Right ventricle myocardium superior (tissue), 1 donor: ENCODE measurements around the gene UCKL1. TPM values are rescaled to one million over a fixed set of nuclear protein-coding genes. Genes with fewer than 3 reads are reported as not detected.
"Not testable (repeated sequence)": the region's sequence is repeated elsewhere in the genome, so short reads cannot be mapped to it uniquely, and the experiment has no call there.

Experiments used
- ATAC-seq: fragments of 200-7000 bp; cut with Tn5 transposase; one replicate; pipeline ENCODE4 v1.9.1; 2020; ENCODE audit warnings: mild to moderate bottlenecking; ENCODE audit not compliant: poor library complexity
- DNase-seq: peaks from one replicate; pipeline ENCODE4 v3.0.0-alpha.2; 2020
- intact Hi-C: fragments of 100-400 bp; cut with DNase I; formaldehyde crosslinking; loops from one replicate; pipeline ENCODE4 v1.11.2; 2022
- total RNA-seq: library from RNA; stranded (reverse); fragmentation: NEBNext Ultra II Directional; extraction: Animal tissue kit (Norgen Biotek cat#: 25700); gene quantifications from one replicate; pipeline ENCODE4 v1.2.1, GENCODE V29; 2021
- donor health status: DM: no; HTN: yes; CAD: no; lungs with severe emphysema.

The UCKL1 gene
- total RNA-seq, 1 donor from 2014 or later, result 54.4 TPM

DNA sequence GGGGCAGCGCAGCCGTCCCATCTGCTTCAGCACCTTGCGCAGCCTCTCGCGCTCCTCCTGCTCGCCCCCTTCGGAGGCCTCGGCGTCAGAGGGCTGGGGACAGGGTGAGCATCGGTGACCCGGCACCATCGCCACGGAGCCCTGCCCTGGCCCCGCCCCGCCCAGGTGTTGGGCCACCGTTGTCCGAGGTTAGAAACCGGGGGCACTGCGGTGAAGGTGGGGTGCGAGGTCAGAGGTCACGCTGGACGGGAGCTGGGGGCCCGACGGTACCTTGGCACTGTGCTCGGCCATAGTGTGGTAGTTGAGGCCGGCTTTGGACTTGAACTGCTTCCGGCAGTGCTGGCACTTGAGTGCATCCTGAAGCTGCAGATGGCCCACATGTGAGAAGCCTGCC is 7.1 kb upstream of the UCKL1 start:
- ATAC-seq (no peak), DNase-seq (no peak)
- intact Hi-C loops, result no loop called here

DNA sequence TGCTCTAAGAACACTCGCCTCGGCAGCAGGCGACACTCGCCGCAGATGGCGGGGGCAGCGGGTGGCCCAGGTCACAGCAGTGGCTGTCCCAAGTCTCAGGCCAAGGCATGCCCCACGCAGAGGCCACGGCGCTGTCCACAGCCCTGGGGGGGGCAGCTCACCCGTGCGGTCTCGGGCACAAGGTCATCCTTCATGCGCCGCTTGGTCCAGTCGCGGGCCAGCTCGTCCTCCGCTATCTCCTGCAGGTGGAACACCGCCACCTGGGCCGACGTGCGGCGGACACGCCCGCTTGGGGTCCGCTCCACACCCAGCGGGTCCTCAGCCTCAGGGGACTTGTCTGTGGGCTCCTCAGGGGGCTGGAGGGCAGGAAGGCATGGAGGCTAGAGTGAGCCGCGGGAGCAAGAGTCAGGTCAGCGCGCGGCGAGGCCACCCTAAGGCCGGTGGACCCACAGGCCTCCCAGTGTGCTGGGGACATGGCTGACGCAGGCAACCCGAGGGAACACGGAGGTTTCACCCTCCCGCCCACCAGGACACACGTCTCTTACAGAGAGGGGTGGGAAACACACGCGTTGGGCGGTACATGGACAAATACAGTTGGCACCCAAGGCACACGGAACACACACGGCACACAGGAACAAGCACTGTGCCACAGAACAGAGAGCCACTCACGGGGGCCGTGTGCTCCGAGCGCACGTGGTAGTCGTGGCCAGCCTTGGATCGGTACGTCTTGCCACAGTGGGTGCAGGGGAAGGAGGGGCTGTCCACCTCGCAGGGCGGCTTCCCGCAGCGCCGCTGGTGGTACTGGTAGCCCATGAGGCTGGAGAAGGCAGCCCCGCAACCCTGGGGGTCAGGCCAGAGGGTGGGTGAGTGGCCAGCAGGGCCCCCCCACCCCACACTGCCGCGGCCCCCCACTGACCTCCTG is 6.5 kb upstream of the UCKL1 start:
- ATAC-seq (no peak), DNase-seq (peak; percentile 37)
- intact Hi-C loops, result no loop called here

DNA sequence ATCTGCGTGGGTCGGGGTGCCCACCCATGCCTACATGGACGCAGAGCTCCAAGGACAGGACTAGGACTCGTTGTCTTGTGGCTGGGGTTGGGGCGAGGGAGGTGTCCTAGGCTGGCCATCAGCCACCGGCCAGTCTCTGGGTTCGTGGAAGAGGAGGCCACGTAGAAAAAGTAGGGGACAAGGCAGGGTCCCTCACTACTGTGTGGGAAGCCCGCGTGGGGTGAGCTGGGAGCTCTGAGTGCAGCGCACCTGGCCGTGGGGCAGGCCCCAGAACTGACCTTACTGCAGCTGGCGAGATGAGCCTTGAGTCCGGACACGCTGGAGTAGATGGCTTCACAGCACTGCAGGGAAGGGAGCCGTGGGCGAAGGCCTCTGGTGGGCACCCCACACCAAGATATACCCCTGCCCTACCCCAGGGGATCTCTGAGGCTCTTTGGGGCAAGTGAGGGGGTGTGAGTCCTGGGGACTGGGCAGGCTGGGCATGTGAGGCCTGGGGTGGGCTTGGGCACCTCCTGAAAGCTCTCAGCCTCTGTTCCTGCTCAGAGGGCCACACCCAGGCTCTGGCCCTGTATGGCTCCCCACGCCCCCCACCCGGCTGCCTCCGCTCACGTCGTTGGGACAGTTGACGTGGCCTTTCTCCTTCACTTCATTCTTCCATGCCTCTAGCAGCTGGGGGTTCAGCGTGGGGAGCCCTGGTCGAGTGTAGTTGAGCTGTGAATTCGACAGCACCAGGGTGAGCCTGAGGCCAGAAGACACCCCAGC is 5.6 kb upstream of the UCKL1 start:
- peak; percentile 24 for DNase-seq

DNA sequence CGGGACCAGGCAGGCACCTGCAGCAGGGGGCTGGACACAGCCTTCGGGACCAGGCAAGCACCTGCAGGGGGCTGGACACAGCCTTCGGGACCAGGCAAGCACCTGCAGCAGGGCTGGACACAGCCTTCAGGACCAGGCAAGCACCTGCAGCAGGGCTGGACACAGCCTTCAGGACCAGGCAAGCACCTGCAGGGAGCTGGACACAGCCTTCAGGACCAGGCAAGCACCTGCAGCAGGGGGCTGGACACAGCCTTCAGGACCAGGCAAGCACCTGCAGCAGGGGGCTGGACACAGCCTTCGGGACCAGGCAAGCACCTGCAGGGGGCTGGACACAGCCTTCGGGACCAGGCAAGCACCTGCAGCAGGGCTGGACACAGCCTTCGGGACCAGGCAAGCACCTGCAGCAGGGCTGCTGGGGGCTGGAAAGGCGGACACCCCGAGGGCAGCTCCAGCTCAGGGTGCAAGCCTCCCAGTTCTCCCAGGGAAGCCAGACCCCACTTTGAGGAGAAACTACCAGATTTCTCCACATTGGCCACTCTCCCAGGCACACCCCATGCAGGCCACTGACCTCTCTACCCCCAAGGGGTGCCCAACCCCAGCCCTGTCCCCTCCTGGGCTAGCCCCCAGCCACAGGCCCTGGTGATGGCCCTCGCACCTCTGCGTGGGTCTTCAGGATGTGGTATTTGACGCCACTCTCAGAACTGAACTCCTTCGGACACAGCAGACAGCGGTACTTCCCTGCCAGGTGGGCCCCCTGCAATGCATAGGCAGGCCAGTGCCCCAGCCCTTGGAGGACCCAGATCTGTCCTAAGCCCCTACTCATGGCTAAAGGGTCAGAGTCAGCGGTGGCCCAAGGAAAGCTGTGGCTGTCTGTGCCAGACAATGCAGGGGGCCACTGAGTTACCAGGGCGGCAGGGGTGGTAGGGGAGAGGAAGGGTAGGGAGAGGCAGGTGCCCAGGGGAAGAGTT is 4.7 kb upstream of the UCKL1 start:
- peak; percentile 33 for DNase-seq
- intact Hi-C loops, ATAC-seq: not testable (repeated sequence)

More for the DNA sequence above, 5.6 kb upstream of the UCKL1 start:
- intact Hi-C loops, result no loop called here
- no peak for ATAC-seq

DNA sequence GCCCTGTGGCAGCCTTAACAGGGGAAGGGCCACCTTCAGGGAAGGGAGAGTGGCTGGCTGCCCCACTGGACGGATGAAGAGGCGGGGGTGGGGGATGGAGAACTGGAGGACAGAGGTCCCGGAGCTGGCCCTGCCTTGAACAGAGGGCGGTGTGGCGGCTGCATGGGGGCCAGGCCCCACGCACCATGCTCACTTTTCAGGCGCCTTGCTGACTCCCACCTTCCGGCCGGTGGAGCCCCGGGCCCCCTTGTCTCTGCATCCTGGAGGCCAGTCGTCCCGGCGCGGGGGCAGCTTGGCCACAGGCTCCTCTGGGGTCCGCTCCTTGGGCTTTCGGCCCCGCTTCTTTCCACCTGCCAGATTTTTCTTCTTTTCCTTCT is 3.5 kb upstream of the UCKL1 start:
- intact Hi-C loops, result no loop called here
- ATAC-seq (no peak), DNase-seq (no peak)

DNA sequence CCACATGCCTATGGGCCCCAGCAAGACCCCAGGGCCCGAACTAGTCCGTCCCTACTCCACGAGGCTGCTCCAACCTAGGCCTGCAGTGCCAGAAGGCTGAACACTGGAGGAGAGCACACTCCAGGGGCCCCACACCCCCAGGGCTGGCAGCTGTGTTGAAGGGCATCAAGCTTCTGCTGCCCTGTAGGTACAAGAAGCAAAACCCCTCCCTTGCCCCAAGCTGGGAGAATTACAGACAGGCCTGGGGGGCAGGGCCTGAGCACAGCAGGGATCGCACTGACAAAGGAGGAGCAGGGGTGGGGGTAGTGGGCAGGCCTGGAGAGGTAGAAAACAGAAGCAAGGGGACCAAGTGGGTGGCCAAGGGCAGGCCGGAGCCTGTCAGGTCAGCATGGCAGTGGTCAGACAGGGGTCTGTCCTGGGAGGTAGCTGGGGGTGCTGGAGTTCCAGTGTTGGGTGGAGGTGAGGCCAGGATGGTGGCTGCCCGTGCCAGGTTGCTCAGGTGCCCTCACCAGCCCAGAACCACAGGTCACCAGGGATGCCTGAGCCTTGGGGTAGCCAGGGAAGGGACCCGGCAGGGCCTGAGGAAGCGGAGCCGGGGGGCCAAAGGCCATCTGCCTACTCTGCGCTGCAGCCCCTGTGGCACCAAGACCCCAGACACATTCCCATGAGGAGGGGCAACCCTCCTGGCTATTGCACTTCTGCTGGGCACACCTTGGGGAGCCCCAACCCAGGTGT is 2.9 kb upstream of the UCKL1 start:
- DNase-seq (no peak), ATAC-seq (no peak)
- intact Hi-C loops, result no loop called here

DNA sequence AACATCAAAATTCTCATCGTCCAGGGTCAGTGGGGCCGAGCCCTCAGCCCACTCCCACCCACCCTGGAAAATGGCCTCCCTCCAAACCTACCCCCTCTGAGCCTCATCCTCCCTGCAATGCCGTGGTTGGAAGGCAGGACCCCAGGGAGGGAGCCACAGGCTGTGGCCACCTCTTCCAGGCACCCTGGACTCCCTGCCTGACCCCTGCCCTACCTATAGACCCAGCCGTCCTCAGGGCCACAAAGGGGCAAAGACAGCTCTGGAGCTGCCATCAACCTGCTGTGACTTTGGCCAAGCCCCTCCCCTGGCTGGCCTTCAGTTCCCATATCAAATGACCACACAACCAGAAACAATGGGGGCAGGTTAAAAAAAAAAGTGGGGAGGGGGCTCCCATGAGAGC is 2.3 kb upstream of the UCKL1 start:
- ATAC-seq, result no peak
- DNase-seq, result no peak
- intact Hi-C loops, result no loop called here

DNA sequence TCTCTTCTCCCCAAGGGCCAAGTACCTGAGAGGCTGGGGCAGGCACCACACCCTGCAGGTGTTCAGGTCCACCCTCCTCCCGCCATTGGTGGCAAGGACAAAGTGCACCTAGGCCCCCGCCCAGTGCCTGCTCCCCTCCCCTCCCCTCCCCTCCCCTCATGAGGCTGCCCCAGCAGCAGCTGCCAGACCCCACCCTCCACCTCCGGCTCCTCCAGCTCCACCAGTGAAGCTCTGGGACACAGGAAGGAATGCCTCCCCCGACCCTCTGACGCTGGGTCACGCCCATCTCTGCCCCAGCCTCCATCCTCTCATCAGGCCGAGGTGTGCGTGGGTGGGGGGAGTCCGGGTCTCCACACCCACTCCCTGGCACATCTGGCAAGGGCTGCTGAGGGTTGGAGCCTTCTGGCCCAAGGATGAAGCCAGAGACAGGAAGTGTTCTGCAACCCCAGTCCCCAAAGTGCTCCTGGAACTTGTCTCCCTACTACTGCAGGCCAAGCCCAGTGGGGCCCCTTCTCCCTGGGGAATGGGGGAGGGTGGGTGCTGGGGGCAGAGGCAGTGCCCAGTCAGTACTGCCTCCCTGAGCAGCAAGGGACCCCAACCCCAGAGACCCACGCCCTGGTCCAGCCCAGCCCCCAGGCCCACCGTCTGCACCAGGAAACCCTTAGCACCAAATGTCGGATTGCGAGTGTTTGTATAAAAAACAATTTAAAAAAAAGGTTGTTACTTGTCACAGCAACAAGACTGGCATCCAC is 1.6 kb upstream of the UCKL1 start:
- intact Hi-C loops, result no loop called here

DNA sequence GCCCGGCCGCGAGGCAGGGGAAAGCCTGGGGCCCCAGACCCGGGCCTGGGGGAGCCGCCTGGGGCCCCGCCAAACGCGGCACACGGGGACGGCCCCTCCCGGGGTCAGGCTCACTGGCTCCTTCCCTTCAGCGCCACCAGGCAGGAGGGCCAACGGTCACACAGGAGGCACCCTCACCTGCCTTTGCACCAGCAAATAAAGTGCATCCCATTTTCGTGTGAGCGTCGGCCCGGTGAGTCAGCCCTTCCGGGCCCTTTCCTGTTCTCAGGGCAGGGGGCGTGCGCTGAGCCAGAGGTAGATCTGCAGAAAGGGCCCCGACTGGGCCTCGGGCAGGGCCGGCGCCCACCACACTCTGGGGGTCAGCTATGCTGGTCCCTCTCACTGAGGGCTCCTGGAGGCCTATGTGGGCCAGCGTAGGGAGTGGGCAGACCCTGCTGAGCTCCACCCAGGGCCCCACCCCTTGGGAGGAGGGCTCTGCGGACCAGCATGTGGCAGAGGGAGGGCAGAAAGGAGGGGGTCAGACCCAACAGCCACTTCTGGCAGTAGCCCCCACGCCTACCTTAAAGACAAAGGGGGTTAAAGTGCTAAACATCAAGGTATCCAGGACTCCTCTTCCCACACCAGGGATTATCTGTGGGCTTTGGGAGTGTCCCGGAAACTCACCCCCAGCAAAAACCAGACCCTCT is 931 bp upstream of the UCKL1 start:
- intact Hi-C loops, result no loop called here
- DNase-seq, result peak; percentile 82

More for the DNA sequence above, 1.6 kb upstream of the UCKL1 start:
- DNase-seq (peak; percentile 48), ATAC-seq (no peak)

DNA sequence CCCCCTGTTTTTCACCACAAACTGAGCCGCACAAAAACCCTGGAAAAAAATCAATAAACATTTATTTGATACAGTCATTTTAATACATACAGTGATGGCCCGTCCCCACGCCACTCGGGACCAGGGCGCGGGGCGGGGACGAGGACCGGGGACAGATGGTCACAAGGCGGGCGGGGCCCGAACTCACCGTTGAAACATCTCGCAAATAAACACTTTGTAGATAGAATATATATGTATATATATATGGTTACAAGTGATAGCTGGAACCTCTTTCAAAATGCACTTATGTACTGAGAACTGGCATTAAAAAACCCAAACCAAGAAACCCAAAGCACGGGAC is 418 bp upstream of the UCKL1 start:
- ATAC-seq (no peak), DNase-seq (no peak)
- intact Hi-C loops, result no loop called here

More for the DNA sequence above, 931 bp upstream of the UCKL1 start:
- peak; percentile 40 for ATAC-seq

DNA sequence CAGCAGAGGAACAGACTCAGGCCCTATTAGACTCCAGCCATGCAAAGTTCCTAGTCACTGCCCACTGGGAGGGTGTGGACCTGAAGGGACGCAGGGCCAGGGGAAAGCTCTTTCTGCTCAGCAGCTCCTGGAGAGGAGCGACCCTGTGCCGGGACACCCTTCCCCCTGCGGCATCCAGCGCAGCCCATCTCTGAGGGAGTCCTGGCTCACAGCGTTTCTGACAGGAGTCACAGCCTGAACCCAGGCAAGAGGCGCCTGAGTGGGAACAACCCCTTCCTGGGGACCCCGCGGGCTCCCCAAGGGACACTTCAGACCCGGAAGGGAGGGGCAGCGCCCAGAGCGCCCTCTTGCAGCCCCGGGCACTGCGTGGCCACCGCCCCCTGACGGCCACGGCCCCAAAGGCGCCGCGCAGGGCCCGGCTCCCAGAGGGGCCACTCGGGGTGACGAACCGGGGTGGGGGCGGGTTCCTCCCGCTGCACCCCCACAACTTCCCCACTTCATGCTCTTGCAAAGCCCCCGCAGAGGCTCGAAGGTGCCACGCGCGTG is 862 bp downstream of the UCKL1 start:
- peak; percentile 38 for ATAC-seq
- intact Hi-C loops, result no loop called here
- DNase-seq, result peak; percentile 67

DNA sequence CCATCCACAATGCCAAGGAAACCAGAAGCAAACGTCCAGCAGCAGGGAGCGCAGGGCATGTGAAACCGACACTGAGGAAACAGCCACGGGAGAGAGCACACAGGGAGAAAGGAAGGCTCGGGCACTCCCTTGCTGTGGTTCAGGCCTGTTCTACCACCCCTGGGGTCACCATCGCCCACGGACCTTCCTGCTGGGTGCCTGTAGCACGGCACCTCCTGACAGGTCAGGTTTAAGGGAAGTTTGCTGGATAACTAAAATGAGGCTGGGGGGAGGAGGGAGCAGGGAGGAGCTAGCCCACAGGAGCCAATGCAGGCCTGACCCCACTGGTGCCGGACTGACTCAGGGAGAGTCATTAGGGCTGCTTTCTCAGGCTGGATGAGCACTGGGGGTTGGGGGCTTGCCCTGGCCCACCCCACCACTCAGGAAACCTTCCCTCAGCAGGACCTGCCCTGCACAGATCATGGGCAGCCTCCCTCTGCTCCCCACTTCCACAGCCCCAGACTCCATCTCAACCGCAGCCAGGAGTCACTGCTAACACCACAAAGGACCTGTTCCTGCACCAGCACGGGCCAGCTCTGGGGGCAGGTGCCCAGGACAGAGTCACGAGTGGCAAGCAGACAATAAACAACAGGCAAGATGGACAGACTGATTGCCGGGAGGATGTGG is 2.3 kb downstream of the UCKL1 start:
- intact Hi-C loops, result no loop called here
- DNase-seq (no peak), ATAC-seq (no peak)

DNA sequence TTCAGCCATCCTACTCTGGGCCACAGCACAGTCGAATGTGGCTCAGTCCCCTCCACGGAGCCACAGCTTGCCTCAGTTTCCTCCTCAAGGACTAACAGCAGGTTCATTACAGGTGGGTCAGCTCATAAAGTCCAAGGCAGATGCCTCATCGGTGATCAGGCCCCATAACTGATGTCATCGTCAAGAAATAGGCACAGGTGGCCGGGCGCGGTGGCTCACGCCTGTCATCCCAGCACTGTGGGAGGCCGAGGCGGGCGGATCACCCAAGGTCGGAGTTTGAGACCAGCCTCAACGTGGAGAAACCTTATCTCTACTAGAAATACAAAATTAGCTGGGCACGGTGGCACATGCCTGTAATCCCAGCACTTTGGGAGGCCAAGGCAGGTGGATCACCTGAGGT is 3.4 kb downstream of the UCKL1 start:
- DNase-seq, result no peak
- intact Hi-C loops, result no loop called here
- ATAC-seq, result no peak

DNA sequence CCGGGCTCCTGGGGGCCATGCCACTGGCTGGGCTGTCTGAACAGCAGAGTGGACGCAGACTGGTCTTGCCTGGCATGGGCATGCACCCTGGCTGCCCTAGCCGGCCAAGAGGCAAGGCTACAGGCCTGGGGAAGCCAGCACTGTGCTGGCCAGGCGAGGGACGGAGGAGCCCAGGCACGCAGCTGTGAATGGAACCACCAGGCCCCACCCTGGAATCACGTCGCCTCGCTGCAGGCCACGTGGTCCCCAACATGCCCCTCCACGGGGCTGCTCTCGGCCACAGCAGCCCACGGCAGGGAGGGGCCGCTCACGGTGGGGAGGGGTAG is 4.0 kb downstream of the UCKL1 start:
- ATAC-seq (no peak), DNase-seq (no peak)
- intact Hi-C loops, result no loop called here

DNA sequence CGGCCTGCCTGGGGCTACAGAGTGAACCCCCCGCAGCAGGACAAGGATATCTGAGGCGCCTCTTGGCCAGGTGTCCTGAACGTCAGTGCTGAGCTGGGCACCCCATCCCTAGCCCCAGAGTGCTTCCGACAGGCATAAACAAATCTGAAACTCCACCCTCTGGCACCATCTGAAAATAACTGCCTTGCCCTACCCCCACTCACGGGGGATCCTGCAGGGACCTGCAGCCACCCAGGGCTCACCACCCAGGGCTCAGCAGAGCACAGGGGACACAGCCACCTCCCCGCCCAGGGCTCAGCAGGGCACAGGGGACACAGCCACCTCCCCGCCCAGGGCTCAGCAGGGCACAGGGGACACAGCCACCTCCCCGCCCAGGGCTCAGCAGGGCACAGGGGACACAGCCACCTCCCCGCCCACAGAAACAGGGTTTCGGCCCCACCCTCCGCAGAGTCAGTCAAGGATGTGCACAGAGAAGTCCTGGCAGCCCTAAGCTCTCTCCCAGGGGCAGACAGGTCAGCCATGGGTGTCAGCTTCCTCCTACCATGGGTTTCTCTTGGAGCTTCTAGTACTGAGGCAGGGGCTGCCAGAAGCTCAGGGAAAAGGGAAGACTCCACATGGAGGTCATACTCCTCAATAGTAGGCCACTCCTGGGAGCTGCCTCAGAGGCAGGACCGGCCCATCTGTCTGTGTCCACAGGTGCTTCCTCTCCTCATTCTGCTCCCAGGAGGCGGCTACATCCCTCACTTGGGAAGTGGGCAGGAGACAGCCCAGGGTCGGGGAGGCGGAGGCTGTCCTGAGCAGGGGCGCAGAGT is 4.6 kb downstream of the UCKL1 start:
- intact Hi-C loops, result no loop called here
- DNase-seq, result no peak
- ATAC-seq, result peak; percentile 1
